NCI-H1417 (cell line): Measurements from ENCODE around the gene PIGZ.
A peak's percentile ranks its signal among the peaks of the same experiment; 100 is the strongest.
"Not testable (repeated sequence)": the region's sequence is repeated elsewhere in the genome, so short reads cannot be mapped to it uniquely, and the experiment has no call there.

Experiments
- DNase-seq, 3 experiments: peaks; one replicate each; lab custom pipeline; 2025; lab: John Stamatoyannopoulos, UW

The PIGZ gene

GRCh38 chr3:196949750-196950149 lies 18.9 kb downstream of the PIGZ start:
- peak in 1 of 3 experiments; percentile 10 for DNase-seq

DNA sequence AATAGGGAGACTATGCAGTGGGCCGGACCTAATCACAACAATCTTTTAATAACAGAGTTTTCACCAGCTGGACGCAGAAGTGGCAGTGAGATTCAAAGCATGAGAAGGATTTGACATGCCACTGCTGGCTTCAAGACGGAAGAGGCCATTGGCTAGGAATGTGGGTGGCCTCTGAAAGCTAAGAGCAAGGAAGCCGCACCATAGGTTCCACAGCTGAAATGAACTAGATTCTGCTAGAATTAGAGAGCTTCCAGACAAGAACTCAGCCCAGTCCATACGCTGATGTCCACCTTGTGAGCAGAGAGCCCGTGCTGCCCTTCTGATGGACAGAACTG lies 19.4 kb downstream of the PIGZ start:
- no peak for DNase-seq

GRCh38 chr3:196948442-196949284 lies 20.0 kb downstream of the PIGZ start:
- peak in 1 of 3 experiments; percentile 11 for DNase-seq

- DNase-seq: no peak
Measured at GRCh38 chr3:196947860-196948441, 20.7 kb downstream of the PIGZ start.

GRCh38 chr3:196947136-196947859 lies 21.3 kb downstream of the PIGZ start:
- DNase-seq: no peak

GRCh38 chr3:196944037-196944790 lies 24.4 kb downstream of the PIGZ start:
- DNase-seq: not testable (repeated sequence)

DNA sequence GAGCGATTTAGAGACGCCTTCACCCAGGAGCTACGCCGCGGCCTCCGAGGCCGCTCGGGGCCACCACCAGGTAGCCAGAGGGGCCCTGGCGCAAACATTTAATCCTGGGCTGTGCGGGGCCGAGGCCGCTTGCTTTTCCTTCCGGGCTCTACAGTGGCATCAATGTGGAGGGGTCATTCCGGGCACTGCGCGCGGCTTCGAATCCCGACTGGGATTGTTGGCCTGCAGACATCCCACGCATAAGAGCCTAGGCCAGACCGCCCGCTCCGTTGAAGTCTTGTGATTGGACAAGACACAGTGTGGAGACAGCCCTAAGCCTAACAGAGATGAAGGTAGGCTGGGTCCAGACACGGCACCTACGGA lies 25.7 kb downstream of the PIGZ start:
- peak in 1 of 3 experiments; percentile 63 for DNase-seq

GRCh38 chr3:196942226-196942914 lies 26.3 kb downstream of the PIGZ start, which contains the start of gene NCBP2:
NCBP2 (minus strand) TSS chr3:196942528; CDS start chr3:196942503, 25 bp downstream.
- peak; percentile 98 to 99 (median 99) for DNase-seq

DNA sequence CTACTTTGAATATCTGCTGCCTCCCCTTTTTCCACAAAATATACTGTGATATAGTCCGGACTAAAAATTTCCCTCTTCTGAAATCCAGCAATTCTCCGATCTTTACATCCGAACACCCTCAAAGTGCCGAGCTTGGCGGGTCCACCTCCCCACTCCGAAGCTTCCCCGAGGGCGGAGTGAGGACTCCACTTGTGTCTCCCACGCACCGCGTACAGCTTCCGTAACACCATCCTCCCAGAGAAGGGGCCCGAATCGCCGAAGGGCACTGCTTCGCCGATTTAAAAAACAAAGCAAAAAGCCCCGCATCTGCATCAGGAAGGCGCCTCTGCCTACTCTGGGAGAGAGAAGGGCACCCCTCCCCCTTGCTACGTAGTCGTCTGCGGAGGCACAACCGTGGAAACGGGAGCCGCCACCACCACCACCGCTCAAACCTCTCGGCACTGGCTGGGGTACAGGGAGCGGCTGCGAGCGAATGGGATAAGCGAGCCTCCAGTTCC lies 26.9 kb downstream of the PIGZ start:
- no peak for DNase-seq

- no peak for DNase-seq
Measured at GRCh38 chr3:196938576-196938975, 30.1 kb downstream of the PIGZ start.

DNA sequence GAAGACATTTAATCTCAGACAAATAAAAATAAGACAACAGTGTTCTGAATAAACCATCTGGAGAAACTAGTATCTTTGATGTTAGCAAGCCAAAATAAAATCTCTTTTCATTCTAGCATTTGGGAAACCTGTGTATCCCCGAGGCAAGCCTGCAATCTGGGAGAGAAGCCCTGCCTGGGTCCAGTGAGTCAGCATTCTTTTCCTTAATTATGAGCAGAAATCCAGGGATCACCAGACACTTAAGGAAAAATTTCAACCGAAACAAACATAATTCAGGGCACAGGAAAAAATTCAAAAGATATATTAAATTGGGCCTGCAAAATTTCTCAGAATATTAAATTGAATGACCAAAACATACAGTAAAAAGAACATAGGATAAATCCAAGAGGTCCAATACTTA lies 30.5 kb downstream of the PIGZ start:
- DNase-seq: no peak

GRCh38 chr3:196936288-196936687 lies 32.3 kb downstream of the PIGZ start:
- no peak for DNase-seq

- no peak for DNase-seq
Measured at GRCh38 chr3:196932600-196932999, 36.0 kb downstream of the PIGZ start.

GRCh38 chr3:196931828-196932587 lies 36.6 kb downstream of the PIGZ start:
- DNase-seq: peak in 1 of 3 experiments; percentile 70

GRCh38 chr3:196931157-196931556 lies 37.5 kb downstream of the PIGZ start:
- DNase-seq: no peak

GRCh38 chr3:196927571-196928453 lies 40.8 kb downstream of the PIGZ start:
- no peak for DNase-seq

DNA sequence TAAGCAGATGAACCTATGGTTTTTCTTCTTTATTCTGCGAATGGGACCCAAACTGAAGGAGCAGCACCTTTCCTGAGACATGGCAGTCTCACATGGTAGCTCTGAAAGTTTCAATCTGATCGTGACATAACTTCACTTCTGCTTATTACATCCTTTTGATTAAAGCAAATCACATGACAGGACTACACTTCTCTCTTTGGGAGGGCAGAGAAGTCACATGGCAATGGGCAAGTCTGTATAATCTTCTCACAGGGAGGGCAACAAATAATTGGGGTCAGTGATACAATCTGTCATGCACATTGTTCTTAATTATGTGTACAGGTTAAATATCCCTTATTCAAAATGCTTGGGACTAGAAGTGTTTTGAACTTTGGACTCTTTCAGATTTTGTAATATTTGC lies 47.9 kb downstream of the PIGZ start:
- DNase-seq: no peak

DNA sequence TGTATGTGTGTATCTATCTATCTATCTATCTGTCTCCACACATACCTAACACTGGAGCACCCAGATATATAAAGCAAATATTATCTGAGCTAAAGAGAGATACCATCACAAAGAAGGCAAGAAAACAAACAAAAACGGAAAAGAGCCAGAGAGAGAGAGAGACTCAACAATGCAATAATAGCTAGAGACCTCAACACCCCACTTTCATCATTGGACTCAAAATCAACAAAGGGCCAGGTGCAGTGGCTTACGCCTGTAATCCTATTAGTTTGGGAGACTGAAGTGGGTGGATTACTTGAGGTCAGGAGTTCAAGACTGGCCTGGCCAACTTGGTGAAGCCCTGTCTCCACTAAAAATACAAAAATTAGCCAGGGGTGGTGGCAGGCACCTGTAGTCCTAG lies 49.7 kb downstream of the PIGZ start:
- no peak for DNase-seq

DNA sequence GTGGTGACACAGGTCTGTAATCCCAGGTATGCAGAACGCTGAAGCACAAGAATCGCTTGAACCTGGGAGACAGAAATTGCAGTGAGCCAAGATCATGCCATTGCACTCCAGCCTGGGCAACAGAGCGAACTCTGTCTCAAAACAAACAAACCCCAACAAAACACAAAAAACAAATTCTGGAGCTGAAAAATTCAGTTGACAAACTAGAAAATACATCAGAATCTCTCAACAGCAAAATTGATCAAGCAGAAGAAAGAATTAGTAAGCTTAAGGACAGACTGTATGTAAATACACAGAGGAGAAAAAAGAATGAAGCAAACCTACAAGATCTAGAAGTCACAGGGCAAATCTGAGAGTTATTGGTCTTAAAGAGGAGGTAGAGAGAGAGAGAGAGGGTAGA lies 51.6 kb downstream of the PIGZ start:
- no peak for DNase-seq

- DNase-seq: no peak
Measured at GRCh38 chr3:196916221-196916620, 52.4 kb downstream of the PIGZ start.
